Prostate gland (tissue), 2 donors: ENCODE results near the gene CEP112. TPM values are rescaled to one million over a fixed set of nuclear protein-coding genes. Genes with fewer than 3 reads are reported as not detected.

Experiments
- DNase-seq: peaks from one replicate; pipeline ENCODE4 v3.0.0-alpha.2; 2019; ENCODE audit warnings: low spot score
- H3K27ac ChIP-seq, 2 donors: fragments of 200-600 bp; sonication (generic); 2 replicates each; pipeline ENCODE4 v1.5.1; 2017 to 2019
- H3K27me3 ChIP-seq: fragments of 200-600 bp; sonication (generic); replicated peaks from 2 replicates; pipeline ENCODE4 v1.5.1; 2019; ENCODE audit not compliant: insufficient read depth
- H3K36me3 ChIP-seq, 2 donors: fragments of 200-600 bp; sonication (generic); 1 replicate in 1 of 2; 2 replicates in 1 of 2; pipeline versions ENCODE4 v1.5.1 to v1.8.1; 2017 to 2019
- H3K4me1 ChIP-seq: fragments of 200-600 bp; sonication (generic); replicated peaks from 2 replicates; pipeline ENCODE4 v1.5.1; 2019
- H3K4me3 ChIP-seq, 2 donors: fragments of 200-600 bp; sonication (generic); 2 replicates each; pipeline ENCODE4 v1.5.1; 2017 to 2019
- H3K9me3 ChIP-seq: fragments of 200-600 bp; sonication (generic); 2 replicates; pipeline ENCODE4 v1.5.1; 2017
- CTCF ChIP-seq, 4 experiments: fragments of 200-600 bp in 2 of 4; fragments of 450-650 bp in 2 of 4; sonication (generic) in 2 of 4; IDR thresholded peaks; 1 replicate in 3 of 4; 2 replicates in 1 of 4; pipeline ENCODE4 v1.5.1; 2016 to 2019; ENCODE audit warnings: antibody characterized with exemption in 4 of 4, mild to moderate bottlenecking in 2 of 4, moderate library complexity in 2 of 4
- POLR2A ChIP-seq: fragments of 450-650 bp; IDR thresholded peaks from one replicate; pipeline ENCODE4 v1.6.1; 2016; ENCODE audit warnings: antibody characterized with exemption, mild to moderate bottlenecking
- POLR2AphosphoS5 ChIP-seq: sonication (generic); formaldehyde crosslinking; IDR thresholded peaks from one replicate; pipeline ENCODE4 v1.6.1; 2017; ENCODE audit warnings: antibody characterized with exemption
- WGBS: methylation state at CpG from one replicate; pipeline ENCODE4 v1.1.5; 2018; 5-methylcytosine and 5-hydroxymethylcytosine counted together
- intact Hi-C: fragments of 100-400 bp; cut with DNase I; formaldehyde crosslinking; loops from one replicate; pipeline ENCODE4 v1.14.2; 2022
- total RNA-seq, 2 donors: library from RNA; depleted of rRNA; stranded (reverse); fragments of >200 nt; gene quantifications; one replicate each; pipeline ENCODE4 v1.1.0, GENCODE V29; 2016

Gene CEP112
- total RNA-seq, 2 donors from 2014 or later = 2.3 to 22.8 TPM

DNA sequence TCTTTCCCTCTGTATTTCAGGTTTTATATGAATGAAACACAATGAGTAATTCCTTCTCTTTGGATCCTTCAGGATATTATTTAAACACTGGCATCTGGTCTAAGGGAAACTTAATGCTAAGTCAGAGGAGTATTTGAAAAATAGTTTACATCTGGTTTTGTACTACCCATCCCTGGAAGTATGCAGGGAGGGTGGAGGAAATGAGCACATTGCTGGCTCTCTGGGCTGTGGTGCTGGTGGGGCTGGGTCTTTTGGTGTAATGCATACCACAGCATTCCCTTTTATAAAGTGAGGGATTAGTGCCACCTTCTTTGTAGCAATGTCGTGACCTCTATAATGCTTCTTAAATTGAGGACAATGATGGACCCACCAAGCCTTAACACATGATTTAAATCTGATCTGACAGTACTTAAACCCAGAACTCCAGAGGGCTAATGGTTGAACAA, 525.0 kb downstream of the CEP112 start:
- 93% methylated on average over 1 of the region's 1 CpG for WGBS

GRCh38 chr17:65665966-65666365, 526.0 kb downstream of the CEP112 start:
- no peaks in the 10 kb centered on the region for H3K27me3 ChIP-seq
- 88% methylated on average over 2 of the region's 2 CpGs for WGBS
- no peaks in the 10 kb centered on the region for H3K4me1 ChIP-seq
- intact Hi-C loops = no loop called here
- H3K27ac ChIP-seq = no peak overlapping the region
- no peaks in the 10 kb centered on the region for H3K9me3 ChIP-seq
- no peak overlapping the region for H3K4me3 ChIP-seq
- TF ChIP-seq CTCF (IDR thresholded peaks at IDR 0.05) = no peak
- TF ChIP-seq POLR2AphosphoS5 = no peak
- no peak for TF ChIP-seq POLR2A
- no peak for DNase-seq
- no peaks in the 10 kb centered on the region for H3K36me3 ChIP-seq

More for the DNA sequence above, 525.0 kb downstream of the CEP112 start:
- intact Hi-C loops = no loop called here
- TF ChIP-seq CTCF (IDR thresholded peaks at IDR 0.05) (no peak), POLR2A (no peak), POLR2AphosphoS5 (no peak)
- Histone ChIP-seq H3K27ac (no peak overlapping the region), H3K4me3 (no peak overlapping the region), H3K36me3 (no peaks in the 10 kb centered on the region), H3K9me3 (no peaks in the 10 kb centered on the region), H3K4me1 (no peaks in the 10 kb centered on the region), H3K27me3 (no peaks in the 10 kb centered on the region)
- no peak for DNase-seq

- 96% methylated on average over 1 of the region's 1 CpG for WGBS
- Histone ChIP-seq H3K27ac (no peak overlapping the region), H3K36me3 (no peaks in the 10 kb centered on the region), H3K4me3 (no peak overlapping the region), H3K4me1 (no peaks in the 10 kb centered on the region), H3K9me3 (no peaks in the 10 kb centered on the region), H3K27me3 (no peaks in the 10 kb centered on the region)
- intact Hi-C loops = no loop called here
- TF ChIP-seq POLR2A (no peak), CTCF (IDR thresholded peaks at IDR 0.05) (no peak), POLR2AphosphoS5 (no peak)
- DNase-seq = no peak
These were observed 527.2 kb downstream of the CEP112 start for GRCh38 chr17:65664696-65665095.

DNA sequence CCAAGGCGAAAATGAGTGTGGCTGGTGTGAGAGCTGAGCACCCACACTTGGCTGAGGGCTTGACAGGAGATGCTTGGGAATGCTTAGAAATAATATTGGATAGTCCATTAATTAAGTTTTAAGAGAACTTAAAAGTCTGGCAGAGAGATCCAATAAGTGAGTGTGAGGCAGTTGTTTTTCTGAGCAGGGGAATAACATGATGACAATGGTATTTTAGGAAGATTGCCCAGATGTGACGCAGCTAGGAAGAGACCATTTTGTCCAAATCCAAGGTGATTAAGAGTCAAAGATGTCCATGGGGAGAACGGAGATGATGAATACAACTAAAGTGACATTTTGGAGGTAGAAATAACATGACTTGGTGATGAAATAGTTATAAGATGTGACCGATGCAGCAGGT, 527.7 kb downstream of the CEP112 start:
- Histone ChIP-seq H3K9me3 (no peaks in the 10 kb centered on the region), H3K4me3 (no peak overlapping the region), H3K4me1 (no peaks in the 10 kb centered on the region), H3K36me3 (no peaks in the 10 kb centered on the region), H3K27ac (no peak overlapping the region), H3K27me3 (no peaks in the 10 kb centered on the region)
- 67% methylated on average over 4 of the region's 4 CpGs for whole genome bisulfite sequencing
- intact Hi-C loops = no loop called here
- no peak for DNase-seq
- TF ChIP-seq CTCF (IDR thresholded peaks at IDR 0.05) (no peak), POLR2A (no peak), POLR2AphosphoS5 (no peak)

- no peaks in the 10 kb centered on the region for H3K9me3 ChIP-seq
- TF ChIP-seq POLR2AphosphoS5 (no peak), POLR2A (no peak), CTCF (IDR thresholded peaks at IDR 0.05) (no peak)
- no peaks in the 10 kb centered on the region for H3K27me3 ChIP-seq
- 57% methylated on average over 1 of the region's 1 CpG for WGBS
- H3K27ac ChIP-seq = no peak overlapping the region
- H3K36me3 ChIP-seq = no peaks in the 10 kb centered on the region
- intact Hi-C loops = no loop called here
- no peaks in the 10 kb centered on the region for H3K4me1 ChIP-seq
- DNase-seq = no peak
- no peak overlapping the region for H3K4me3 ChIP-seq
These were observed 529.7 kb downstream of the CEP112 start for GRCh38 chr17:65662196-65662595.
